Psoas muscle (tissue), 8 donors: ENCODE results near the gene HDHD3. TPM values are rescaled to one million over a fixed set of nuclear protein-coding genes. Genes with fewer than 3 reads are reported as not detected.

Experiments
- ATAC-seq, 4 donors: fragments of 200-7000 bp; cut with Tn5 transposase; one replicate each; pipeline ENCODE4 v1.9.1; 2020; ENCODE audit warnings: moderate library complexity in 3 of 4, mild to moderate bottlenecking in 2 of 4
- DNase-seq, 2 donors: peaks; one replicate each; pipeline ENCODE4 v3.0.0-alpha.2; 2020
- H3K27ac ChIP-seq: fragments of 200-600 bp; one replicate; pipeline ENCODE4 v1.8.0; 2022
- H3K27me3 ChIP-seq, 3 donors: fragments of 200-600 bp in 1 of 3; one replicate each; pipeline versions ENCODE4 v1.6.1 to v1.8.0; 2013 to 2022; ENCODE audit warnings: low read length in 2 of 3, mild to moderate bottlenecking in 2 of 3, moderate library complexity in 1 of 3; ENCODE audit not compliant: insufficient read depth in 3 of 3
- H3K36me3 ChIP-seq, 2 donors: fragments of 200-600 bp in 1 of 2; one replicate each; pipeline versions ENCODE4 v1.6.1 to v1.8.0; 2013 to 2022; ENCODE audit warnings: low read depth in 1 of 2, mild to moderate bottlenecking in 1 of 2, moderate library complexity in 1 of 2; ENCODE audit not compliant: insufficient read depth in 1 of 2
- H3K4me1 ChIP-seq: fragments of 200-600 bp; one replicate; pipeline ENCODE4 v1.8.0; 2022
- H3K4me3 ChIP-seq: fragments of 200-600 bp; one replicate; pipeline ENCODE4 v1.8.0; 2022; ENCODE audit warnings: mild to moderate bottlenecking
- H3K9me3 ChIP-seq: fragments of 200-600 bp; one replicate; pipeline ENCODE4 v1.8.0; 2022
- WGBS, 3 donors: extraction: QIAGEN DNeasy Blood & Tissue Kit; methylation state at CpG; one replicate each; pipeline versions ENCODE4 v1.1.6 to v1.1.7; 2013; 5-methylcytosine and 5-hydroxymethylcytosine counted together
- intact Hi-C, 2 donors: fragments of 100-400 bp; cut with DNase I; formaldehyde crosslinking; loops; one replicate each; pipeline versions ENCODE4 v1.11.0 to v1.14.2; 2022
- polyA plus RNA-seq, 3 donors: library from polyadenylated mRNA; stranded (reverse); fragments of 200-250 nt; gene quantifications; one replicate each; pipeline ENCODE4 v1.2.3, GENCODE V29; 2013
- total RNA-seq, 4 donors: library from RNA; stranded (reverse); fragmentation: NEBNext Ultra II Directional in 2 of 4; extraction: Animal tissue kit (Norgen Biotek cat#: 25700) in 2 of 4; gene quantifications; one replicate each; pipeline versions ENCODE4 v1.2.1 to v1.2.4, GENCODE V29; 2021 to 2023
- TF ChIP-seq, protein P1 (sequence below): fragments of 200-600 bp; IDR thresholded peaks from one replicate; pipeline ENCODE4 v1.8.0; 2022; ENCODE audit warnings: antibody characterized with exemption
- donor health status: healthy with polysubstance abuse.
- donor health status: DM: no; HTN: no; CAD: no; lungs with moderate emphysema.
- donor health status: Bipolar disorder and iron deficiency.
- donor health status: healthy.
- donor health status: DM: yes; HTN: yes; CAD: no.
- donor health status: DM: no; HTN: no; CAD: no.
- donor health status: DM: no; HTN: no; CAD: no.
- donor health status: DM: yes; HTN: yes; CAD: no.

The HDHD3 gene
- total and polyA plus RNA-seq, 7 donors = 7.0 to 14.9 (median 9.8) TPM

DNA sequence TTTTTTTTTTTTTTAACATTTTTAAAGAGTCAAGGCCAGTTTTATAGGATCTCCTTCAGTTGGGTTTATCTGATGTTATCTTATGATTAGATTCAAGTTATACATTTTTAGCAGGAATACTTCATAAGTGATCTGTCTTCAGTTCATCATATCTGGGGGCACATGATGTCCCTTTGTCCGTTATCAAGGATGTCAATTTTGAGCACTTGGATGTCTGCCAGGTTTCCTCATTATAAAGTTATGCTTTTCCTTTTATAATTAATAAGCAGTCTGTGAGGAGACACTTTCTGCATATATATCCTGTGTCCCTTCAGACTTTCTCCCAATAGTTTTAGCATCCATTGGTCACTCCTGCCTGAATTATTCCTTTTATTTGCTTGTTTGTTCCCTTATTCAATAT, 11.8 kb downstream of the HDHD3 start:
- H3K27me3 ChIP-seq = no peaks in the 10 kb centered on the region
- ATAC-seq (no peak), DNase-seq (no peak)
- H3K27ac ChIP-seq = no peak overlapping the region
- H3K9me3 ChIP-seq = no peaks in the 10 kb centered on the region
- TF ChIP-seq, protein P1, sequence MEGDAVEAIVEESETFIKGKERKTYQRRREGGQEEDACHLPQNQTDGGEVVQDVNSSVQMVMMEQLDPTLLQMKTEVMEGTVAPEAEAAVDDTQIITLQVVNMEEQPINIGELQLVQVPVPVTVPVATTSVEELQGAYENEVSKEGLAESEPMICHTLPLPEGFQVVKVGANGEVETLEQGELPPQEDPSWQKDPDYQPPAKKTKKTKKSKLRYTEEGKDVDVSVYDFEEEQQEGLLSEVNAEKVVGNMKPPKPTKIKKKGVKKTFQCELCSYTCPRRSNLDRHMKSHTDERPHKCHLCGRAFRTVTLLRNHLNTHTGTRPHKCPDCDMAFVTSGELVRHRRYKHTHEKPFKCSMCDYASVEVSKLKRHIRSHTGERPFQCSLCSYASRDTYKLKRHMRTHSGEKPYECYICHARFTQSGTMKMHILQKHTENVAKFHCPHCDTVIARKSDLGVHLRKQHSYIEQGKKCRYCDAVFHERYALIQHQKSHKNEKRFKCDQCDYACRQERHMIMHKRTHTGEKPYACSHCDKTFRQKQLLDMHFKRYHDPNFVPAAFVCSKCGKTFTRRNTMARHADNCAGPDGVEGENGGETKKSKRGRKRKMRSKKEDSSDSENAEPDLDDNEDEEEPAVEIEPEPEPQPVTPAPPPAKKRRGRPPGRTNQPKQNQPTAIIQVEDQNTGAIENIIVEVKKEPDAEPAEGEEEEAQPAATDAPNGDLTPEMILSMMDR = no peak
- intact Hi-C loops = no loop called here
- no peak overlapping the region for H3K4me3 ChIP-seq
- H3K4me1 ChIP-seq = no peaks in the 10 kb centered on the region
- 59 to 70% (median 59%) methylated on average over 1 of the region's 1 CpG for WGBS, 3 donors
- no peaks in the 10 kb centered on the region for H3K36me3 ChIP-seq

DNA sequence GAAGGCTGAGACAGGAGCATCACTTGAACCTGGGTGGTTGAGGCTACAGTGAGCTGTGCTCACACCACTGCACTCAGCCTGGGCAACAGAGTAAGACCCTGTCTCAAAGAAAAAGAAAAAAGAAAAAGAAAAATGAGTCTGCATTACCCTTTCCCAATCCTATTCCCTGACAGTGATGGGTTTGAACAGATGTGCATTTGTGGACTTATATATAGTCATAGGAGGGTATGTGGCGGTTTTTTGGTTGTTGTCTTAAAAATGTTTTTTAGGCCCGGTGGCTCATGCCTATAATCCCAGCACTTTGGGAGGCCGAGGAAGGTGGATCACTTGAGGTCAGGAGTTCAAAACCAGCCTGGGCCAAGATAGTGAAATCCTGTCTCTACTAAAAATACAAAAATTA, 13.4 kb downstream of the HDHD3 start:
- ATAC-seq (no peak), DNase-seq (no peak)
- Histone ChIP-seq H3K36me3 (no peaks in the 10 kb centered on the region), H3K27ac (no peak overlapping the region), H3K4me1 (no peaks in the 10 kb centered on the region), H3K4me3 (no peak overlapping the region), H3K9me3 (no peaks in the 10 kb centered on the region), H3K27me3 (no peaks in the 10 kb centered on the region)
- TF ChIP-seq, protein P1 = no peak
- intact Hi-C loops = no loop called here
- WGBS, 3 donors = 57 to 63% (median 61%) methylated on average over 3 of the region's 3 CpGs

GRCh38 chr9:113361304-113362018, 15.3 kb downstream of the HDHD3 start:
- Histone ChIP-seq H3K36me3 (no peaks in the 10 kb centered on the region), H3K27ac (no peak overlapping the region), H3K4me3 (no peak overlapping the region), H3K27me3 (no peaks in the 10 kb centered on the region), H3K9me3 (no peaks in the 10 kb centered on the region), H3K4me1 (no peaks in the 10 kb centered on the region)
- ATAC-seq (no peak), DNase-seq (no peak)
- intact Hi-C loops = no loop called here
- WGBS, 3 donors = 61 to 73% (median 61%) methylated on average over 7 of the region's 7 CpGs
- TF ChIP-seq, protein P1 = no peak

- ATAC-seq (no peak), DNase-seq (no peak)
- 76 to 81% (median 79%) methylated on average over 15 of the region's 15 CpGs for WGBS, 3 donors
- no peaks in the 10 kb centered on the region for H3K27me3 ChIP-seq
- TF ChIP-seq, protein P1 = no peak
- H3K4me1 ChIP-seq = no peaks in the 10 kb centered on the region
- no peak overlapping the region for H3K27ac ChIP-seq
- no peaks in the 10 kb centered on the region for H3K9me3 ChIP-seq
- no peak overlapping the region for H3K4me3 ChIP-seq
- intact Hi-C loops = no loop called here
- no peaks in the 10 kb centered on the region for H3K36me3 ChIP-seq
Observed at GRCh38 chr9:113360242-113360842, 16.4 kb downstream of the HDHD3 start.
